ENCODE data around the gene PDCD6IP.

PDCD6IP gene

DNA sequence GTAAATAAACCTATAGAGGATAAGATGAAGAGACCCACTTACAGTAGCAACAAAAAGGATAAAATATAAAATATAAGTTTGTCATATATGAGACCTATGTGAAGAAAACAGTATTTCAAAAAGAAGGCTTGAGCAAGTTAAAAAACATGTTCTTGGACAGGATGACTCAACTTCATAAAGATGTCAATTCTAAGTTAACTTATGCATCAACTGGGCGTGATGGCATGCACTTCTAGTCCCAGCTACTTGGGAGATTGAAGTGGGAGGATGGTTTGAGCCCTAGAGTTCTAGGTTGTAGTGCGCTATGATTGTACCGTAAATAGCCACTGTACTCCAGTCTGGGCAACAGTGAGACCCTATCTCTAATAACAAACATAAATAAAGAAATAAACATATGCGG, 59.7 kb downstream of the PDCD6IP start:
- Histone ChIP-seq H3K9ac (no peak overlapping the region), H3K4me1 (ENCODE audit: low read depth, poor library complexity, severe bottlenecking) (peaks cover 6% of the 10 kb centered on the region), H3K27ac (no peak overlapping the region), H3K4me2 (no peak overlapping the region), H3K36me3 (ENCODE audit: insufficient read depth) (no peaks in the 10 kb centered on the region), H3K4me3 (IDR thresholded peaks at IDR 0.05; ENCODE audit: insufficient read depth, low read depth, low read length) (no peak overlapping the region), H3K79me2 (ENCODE audit: insufficient read depth, low read depth) (no peaks in the 10 kb centered on the region), H4K20me1 (ENCODE audit: insufficient read depth) (no peaks in the 10 kb centered on the region), H3K27me3 (ENCODE audit: insufficient read depth, low read depth) (no peaks in the 10 kb centered on the region), H2AFZ (ENCODE audit: low read depth) (no peak overlapping the region)
- TF ChIP-seq, protein P1, sequence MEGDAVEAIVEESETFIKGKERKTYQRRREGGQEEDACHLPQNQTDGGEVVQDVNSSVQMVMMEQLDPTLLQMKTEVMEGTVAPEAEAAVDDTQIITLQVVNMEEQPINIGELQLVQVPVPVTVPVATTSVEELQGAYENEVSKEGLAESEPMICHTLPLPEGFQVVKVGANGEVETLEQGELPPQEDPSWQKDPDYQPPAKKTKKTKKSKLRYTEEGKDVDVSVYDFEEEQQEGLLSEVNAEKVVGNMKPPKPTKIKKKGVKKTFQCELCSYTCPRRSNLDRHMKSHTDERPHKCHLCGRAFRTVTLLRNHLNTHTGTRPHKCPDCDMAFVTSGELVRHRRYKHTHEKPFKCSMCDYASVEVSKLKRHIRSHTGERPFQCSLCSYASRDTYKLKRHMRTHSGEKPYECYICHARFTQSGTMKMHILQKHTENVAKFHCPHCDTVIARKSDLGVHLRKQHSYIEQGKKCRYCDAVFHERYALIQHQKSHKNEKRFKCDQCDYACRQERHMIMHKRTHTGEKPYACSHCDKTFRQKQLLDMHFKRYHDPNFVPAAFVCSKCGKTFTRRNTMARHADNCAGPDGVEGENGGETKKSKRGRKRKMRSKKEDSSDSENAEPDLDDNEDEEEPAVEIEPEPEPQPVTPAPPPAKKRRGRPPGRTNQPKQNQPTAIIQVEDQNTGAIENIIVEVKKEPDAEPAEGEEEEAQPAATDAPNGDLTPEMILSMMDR (conservative IDR thresholded peaks at IDR 0.05; ENCODE audit: low read depth, low read length): no peak

GRCh38 chr3:33860373-33861050, 62.1 kb downstream of the PDCD6IP start:
- TF ChIP-seq, protein P1 (conservative IDR thresholded peaks at IDR 0.05; ENCODE audit: low read depth, low read length): no peak
- Histone ChIP-seq H3K27me3 (ENCODE audit: insufficient read depth, low read depth) (no peaks in the 10 kb centered on the region), H3K4me1 (ENCODE audit: low read depth, poor library complexity, severe bottlenecking) (no peaks in the 10 kb centered on the region), H3K27ac (no peak overlapping the region), H3K36me3 (ENCODE audit: insufficient read depth) (no peaks in the 10 kb centered on the region), H3K4me3 (IDR thresholded peaks at IDR 0.05; ENCODE audit: insufficient read depth, low read depth, low read length) (no peak overlapping the region), H2AFZ (ENCODE audit: low read depth) (no peak overlapping the region), H3K79me2 (ENCODE audit: insufficient read depth, low read depth) (no peaks in the 10 kb centered on the region), H4K20me1 (ENCODE audit: insufficient read depth) (no peaks in the 10 kb centered on the region), H3K9ac (no peak overlapping the region), H3K4me2 (no peak overlapping the region)

DNA sequence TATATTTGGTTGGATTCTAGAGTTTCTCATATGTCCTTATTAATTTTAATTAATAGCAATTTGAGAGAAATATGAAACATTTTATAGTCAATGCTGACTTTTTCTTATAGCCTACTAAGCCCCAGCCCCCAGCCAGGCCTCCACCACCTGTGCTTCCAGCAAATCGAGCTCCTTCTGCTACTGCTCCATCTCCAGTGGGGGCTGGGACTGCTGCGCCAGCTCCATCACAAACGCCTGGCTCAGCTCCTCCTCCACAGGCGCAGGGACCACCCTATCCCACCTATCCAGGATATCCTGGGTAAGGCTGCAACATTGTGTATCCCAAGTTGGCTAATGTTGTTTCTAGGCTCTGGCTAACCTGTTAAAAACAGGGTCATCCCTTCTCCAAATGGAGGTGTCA, 66.7 kb downstream of the PDCD6IP start:
- no peaks in the 10 kb centered on the region for H4K20me1 ChIP-seq (ENCODE audit: insufficient read depth)
- H3K4me2 ChIP-seq: no peak overlapping the region
- no peak overlapping the region for H2AFZ ChIP-seq (ENCODE audit: low read depth)
- H3K4me3 ChIP-seq (IDR thresholded peaks at IDR 0.05; ENCODE audit: insufficient read depth, low read depth, low read length): no peak overlapping the region
- H3K27me3 ChIP-seq (ENCODE audit: insufficient read depth, low read depth): no peaks in the 10 kb centered on the region
- no peaks in the 10 kb centered on the region for H3K36me3 ChIP-seq (ENCODE audit: insufficient read depth)
- H3K9ac ChIP-seq: no peak overlapping the region
- no peaks in the 10 kb centered on the region for H3K4me1 ChIP-seq (ENCODE audit: low read depth, poor library complexity, severe bottlenecking)
- no peaks in the 10 kb centered on the region for H3K79me2 ChIP-seq (ENCODE audit: insufficient read depth, low read depth)
- TF ChIP-seq, protein P1 (conservative IDR thresholded peaks at IDR 0.05; ENCODE audit: low read depth, low read length): no peak
- H3K27ac ChIP-seq: no peak overlapping the region

- H3K27ac ChIP-seq: no peak overlapping the region
- no peaks in the 10 kb centered on the region for H3K4me1 ChIP-seq (ENCODE audit: low read depth, poor library complexity, severe bottlenecking)
- no peaks in the 10 kb centered on the region for H3K36me3 ChIP-seq (ENCODE audit: insufficient read depth)
- no peaks in the 10 kb centered on the region for H4K20me1 ChIP-seq (ENCODE audit: insufficient read depth)
- no peaks in the 10 kb centered on the region for H3K79me2 ChIP-seq (ENCODE audit: insufficient read depth, low read depth)
- no peak overlapping the region for H3K4me2 ChIP-seq
- H3K4me3 ChIP-seq (IDR thresholded peaks at IDR 0.05; ENCODE audit: insufficient read depth, low read depth, low read length): no peak overlapping the region
- H3K27me3 ChIP-seq (ENCODE audit: insufficient read depth, low read depth): no peaks in the 10 kb centered on the region
- H3K9ac ChIP-seq: no peak overlapping the region
- no peak overlapping the region for H2AFZ ChIP-seq (ENCODE audit: low read depth)
- TF ChIP-seq, protein P1 (conservative IDR thresholded peaks at IDR 0.05; ENCODE audit: low read depth, low read length): no peak
These were observed 69.9 kb downstream of the PDCD6IP start for GRCh38 chr3:33868309-33868708.
